NCI-H187 treated with DMSO at 0.1 percent for 48 hours (cell line): ENCODE measurements around the gene ZNF492.
"Not testable (repeated sequence)": the region's sequence is repeated elsewhere in the genome, so short reads cannot be mapped to it uniquely, and the experiment has no call there.

Experiments used
- DNase-seq: peaks from one replicate; lab custom pipeline; 2025; lab: John Stamatoyannopoulos, UW

Gene ZNF492

DNA sequence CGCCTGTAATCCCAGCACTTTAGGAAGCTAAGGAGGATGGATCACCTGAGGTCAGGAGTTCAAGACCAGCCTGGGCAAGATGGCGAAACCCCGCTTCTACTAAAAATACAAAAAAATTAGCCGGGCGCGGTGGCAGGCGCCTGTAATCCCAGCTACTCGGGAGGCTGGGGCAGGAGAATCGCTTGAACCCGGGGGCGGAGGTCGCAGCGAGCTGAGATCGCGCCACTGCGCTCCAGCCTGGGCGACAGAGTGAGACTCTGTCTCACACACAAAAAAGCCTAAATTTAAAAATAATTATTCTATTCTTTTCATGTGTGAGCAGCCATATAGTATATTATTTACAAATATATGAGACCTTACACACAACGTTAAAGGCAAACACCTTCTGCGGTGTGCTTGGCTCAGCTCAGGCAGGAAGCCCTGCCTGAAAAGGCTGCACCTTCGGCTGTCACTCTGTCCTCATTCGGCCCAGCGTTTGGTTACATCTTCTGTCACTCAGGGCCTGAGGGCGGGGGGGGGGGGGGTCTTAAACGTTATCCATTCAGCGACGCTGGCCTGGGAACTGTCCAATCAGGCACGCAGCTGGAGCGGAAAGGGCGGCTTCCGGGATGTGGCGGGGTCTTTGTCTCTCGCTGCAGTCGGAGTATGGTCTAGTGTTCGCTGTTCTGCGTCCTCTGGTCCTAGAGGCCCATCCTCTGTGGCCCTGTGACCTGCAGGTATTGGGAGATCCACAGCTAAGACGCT is at the start of gene ZNF492:
TSS of gene ZNF492 (plus strand) at position 619 of the 744 bp plus-strand sequence. CDS start 19,076 bp downstream, outside the sequence.
- not testable (repeated sequence) for DNase-seq

DNA sequence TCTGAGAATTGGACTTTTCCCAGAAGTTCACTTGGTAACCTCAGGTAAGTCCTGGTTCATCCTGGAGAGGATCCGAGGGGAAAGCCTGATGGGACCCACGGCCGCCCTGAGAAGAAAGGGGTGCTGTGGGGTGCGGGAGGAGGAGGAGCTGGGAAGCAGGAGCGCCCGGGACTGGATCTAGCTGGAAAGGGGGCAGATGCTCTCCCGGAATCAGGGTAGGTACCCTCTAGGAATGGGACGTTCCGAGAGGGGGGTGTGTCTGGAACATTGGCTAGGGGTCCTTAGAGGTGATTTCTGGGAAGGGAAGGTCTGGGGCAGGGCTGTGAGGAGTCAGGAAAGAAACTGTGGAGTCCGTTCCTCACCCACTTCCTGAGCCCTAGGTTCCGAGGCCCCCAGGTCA is 38.7 kb upstream of the ZNF492 start:
- DNase-seq = no peak

DNA sequence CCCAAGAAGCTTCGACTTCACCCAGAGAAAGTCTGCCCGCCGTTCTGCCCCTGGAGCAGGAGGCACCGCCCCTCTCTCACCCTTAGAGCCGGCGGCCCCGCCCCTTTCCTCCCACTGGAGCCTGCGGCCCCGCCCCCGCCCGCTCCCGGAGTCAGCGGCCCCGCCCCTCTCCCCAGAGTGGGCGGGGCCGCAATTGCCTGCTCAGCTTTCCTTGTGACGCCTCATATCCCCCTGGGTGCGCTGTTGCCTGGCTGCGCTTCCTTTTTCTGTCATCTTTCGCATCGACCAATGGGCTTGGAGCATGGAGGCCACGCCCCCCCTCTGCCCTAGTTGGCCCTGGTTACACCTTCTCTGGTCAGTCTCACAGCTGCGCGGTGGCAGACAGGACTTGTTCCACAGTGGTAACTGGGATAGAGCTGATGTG is 38.2 kb upstream of the ZNF492 start:
- DNase-seq = no peak

DNA sequence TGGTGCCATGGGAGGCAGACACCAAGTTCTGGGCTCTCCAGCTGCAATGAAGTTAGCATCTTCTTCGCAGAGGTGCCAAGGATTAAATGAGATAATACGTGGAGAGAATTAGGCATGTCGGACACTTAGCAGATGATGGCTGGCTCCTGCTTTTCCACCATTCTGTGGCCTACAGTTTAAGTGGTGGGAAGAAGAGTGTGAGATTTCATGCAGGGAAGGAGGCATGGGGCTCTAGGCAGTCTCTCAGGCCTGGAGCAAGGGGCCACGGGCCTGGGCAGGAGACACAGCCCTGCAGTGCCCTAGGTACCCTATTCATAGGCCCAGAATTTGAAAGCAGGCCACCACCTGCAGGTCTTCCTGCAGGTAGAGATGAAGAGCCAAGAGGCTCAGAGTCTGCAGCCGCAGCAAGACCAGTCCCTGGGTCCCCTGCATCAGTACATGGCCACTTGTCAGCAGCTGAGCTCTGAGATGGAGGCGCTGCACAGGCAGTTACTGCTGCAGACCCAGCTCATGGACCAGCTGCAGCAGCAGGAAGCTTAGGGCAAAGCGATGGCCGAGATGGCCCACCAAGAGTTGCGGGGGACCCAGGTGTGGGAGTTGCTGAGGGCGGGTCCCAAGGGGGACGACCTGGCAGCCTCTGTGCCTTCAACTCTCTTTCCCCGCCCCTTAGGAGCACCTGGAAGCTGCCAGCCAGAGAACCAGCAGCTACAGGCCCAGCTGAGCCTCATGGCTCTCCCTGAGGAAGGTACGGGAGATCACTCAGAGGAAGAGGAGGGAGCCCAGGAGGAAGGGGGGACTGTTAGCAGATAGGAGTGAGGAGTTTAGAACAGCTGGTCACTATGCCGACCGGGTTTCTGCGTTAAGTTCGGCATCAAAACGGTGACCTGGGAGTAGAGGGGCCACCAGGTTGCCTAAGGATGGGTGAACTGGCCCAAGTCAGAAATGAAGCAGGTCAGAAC is 33.2 kb upstream of the ZNF492 start:
- DNase-seq = no peak

DNA sequence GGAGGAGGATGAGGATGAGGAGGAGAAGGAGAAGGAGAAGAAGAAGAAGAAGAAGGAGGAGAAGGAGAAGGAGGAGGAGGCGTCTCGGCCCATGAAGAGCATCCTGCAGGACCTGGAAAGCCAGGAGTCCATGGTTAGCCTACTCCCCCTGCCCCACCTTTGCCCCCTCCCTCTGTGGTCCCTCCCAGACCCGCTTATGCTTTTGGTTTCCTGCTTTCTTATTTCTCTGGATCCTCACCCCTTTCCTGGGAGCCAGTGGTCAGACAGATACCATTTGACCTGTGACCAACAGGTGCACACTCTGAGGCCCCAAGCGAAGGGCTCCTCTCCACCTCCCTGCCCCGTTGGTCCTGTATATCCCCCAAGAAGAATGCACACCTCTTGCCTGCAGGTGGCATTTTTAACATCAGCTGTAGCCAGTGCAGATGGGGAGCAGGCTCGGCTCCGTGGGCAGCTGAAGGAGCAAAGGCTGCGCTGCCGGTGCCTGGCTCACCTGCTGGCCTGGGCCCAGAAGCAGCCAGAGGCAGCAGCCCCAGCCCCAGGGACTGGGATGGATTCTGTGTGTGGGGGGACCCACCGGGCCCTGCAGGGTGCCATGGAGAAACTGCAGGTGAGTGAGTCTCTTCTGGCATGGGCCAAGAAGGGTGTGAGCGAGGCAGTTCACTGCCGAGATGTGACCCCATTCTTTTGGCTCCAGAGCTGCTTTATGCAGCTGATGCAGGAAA is 32.1 kb upstream of the ZNF492 start:
- no peak for DNase-seq

DNA sequence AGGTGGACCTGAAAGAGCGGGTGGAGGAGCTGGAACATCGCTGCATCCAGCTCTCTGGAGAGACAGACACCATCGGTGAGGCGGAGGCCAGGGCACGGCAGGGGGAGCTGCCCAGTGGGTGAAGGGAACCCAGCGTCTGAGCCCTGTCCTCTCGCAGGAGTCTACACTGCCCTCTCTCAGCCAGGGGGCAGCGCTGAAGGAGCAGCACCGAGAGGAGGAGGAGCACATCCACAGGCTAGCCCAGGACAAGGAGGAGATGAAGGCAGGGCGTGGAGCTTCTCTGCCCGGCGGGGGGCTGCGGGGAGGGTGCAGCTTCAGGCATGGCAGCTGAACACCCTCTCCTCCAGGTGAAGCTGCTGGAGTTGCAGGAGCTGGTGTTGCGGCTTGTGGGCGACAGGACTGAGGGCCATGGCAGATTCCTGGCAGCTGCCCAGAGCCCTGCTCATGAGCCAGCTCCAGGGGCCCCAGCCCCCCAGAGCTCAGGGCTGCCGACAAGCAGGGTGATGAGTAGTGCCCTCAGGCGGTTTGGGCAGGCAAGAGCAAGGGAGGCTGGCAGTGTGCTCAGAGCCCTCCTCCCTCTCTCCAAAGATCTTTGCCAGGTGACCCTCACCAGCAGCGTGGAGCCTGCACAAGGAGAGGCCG is 31.4 kb upstream of the ZNF492 start:
- DNase-seq = no peak

DNA sequence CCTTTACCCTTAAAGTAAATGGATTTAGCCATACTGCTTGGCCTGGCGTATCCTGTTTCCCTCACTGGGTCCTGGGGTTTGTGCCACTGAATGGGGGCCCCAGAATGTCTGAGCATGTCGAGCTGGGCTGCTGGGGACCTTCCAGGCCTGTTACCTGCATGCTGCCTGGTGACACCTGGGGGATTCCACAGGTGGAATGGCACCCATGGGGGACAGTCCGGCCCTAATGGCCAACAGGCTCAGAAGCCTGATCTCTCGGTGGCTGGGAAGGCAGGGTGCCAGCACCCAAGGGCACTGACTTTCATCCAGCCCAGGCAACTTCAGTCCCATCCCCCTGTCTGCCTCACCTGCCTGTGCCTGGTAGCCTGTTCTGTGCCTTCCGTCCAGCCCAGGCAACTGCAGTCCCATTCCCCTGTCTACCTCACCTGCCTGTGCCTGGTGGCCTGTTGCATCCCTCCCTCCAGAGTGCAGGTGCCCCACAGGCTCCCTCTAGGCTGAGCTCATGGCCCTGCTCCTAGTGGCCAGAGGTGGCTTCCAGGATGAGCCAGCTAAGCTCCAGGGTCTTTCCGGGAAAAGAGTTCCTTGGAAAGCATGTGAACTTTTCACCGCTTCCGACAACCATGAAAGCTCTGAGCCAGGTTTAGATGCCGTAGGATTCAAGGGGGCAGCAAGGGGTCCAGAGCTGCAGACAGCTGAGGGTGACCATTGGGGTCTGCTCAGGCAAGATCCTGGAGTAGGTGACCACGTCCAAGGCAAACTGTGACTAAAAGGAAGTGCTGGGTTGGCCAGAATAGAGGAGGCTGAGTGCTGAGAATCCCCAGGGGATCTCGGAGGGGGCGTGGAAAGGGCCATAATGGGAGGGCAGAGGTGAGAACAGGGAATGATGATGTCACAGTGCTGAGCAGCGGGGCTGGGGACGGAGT is 30.3 kb upstream of the ZNF492 start:
- no peak for DNase-seq

DNA sequence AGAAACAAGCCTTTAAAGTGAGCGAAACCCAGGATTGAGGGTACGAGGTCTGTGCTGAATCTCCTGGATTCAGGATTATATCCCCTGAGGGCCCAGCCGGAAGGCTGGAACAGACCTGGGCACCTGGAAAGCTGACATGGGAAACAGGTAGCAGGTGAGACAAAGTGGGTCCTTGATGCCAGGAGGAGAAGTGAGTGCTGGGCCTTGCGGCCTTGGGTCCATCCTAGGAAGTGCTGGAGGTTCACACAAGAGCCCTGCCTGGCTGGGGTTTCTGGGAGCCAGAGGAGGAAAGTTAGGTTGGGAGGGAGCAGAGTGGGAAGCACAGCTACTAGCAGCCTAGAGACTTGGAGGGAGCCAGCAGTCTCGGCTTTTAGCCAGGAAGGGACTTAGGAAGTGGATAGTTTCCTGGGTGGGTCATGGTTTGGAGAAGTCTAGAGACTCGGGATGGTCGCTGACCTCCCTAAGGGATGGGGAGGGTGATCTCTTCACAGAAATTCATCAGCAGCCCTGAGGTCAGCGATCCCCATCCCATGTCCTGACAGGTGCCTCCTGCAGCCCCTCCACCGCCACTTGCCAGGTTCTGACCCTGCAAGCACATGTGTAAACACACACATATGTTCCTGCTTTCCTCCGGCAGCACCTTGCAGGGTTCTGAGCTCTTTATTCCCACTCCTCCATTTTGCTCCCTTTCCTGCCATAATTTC is 29.4 kb upstream of the ZNF492 start:
- DNase-seq = no peak

DNA sequence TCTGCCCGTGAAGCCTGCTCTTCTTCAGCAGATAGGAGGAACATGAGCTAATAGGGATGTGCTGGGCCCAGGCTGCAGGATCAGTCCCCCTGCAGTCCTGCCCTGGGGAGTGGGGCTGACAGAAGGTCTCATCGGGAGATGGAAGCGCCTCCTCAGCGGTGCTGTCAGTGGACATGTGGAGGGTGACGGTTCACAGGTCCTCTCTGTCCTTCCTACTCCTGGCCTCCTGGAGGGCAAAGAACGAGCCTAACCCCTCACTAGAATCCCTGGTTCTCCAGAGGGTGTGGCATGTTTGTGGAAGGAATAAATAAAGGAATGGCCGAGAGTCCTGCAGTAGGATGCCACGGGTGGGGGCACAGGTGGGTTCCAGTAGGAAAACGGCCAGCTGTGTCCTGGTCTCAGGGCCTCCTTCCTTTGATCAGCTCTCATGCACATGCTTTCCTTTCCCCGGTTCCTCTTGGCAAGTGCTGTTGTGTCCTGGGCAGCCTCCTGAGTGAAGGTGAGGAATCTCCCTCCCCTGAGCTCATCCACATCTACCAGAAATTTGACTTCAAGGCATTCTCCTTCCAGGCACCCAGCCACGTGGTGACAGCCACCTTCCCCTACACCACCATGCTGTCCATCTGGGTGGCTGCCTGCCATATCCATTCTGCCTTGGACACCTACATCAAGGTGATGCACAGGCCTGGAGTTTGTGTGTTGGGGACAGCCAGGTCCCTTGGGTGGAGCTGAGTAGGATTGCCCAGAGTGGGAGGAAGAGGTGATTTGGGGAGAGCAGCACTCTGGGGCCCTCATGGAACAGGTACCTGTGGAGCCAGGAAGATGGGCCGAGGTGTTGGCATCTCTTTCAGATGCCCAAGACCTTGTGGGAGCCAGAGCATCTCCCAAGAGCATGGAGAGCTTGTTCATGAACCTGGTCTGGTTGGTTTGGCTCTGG is 28.6 kb upstream of the ZNF492 start:
- DNase-seq = no peak

DNA sequence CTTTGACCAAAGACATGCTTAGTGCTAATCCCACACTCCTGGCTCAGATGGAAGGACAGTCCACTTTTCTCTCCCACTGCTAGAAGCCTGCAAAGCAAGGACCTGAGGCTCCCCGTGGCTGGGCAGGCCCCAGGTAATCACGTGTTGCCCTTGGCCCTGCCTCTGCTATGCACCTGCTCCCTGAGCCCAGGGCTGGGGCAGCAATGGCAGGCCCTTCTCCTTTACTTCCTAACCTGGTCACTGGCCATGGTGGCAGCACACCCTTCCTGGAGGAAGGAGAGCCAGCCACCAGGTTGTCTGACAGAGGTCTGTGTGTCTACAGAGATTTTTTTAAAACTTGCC is 27.9 kb upstream of the ZNF492 start:
- DNase-seq = no peak

DNA sequence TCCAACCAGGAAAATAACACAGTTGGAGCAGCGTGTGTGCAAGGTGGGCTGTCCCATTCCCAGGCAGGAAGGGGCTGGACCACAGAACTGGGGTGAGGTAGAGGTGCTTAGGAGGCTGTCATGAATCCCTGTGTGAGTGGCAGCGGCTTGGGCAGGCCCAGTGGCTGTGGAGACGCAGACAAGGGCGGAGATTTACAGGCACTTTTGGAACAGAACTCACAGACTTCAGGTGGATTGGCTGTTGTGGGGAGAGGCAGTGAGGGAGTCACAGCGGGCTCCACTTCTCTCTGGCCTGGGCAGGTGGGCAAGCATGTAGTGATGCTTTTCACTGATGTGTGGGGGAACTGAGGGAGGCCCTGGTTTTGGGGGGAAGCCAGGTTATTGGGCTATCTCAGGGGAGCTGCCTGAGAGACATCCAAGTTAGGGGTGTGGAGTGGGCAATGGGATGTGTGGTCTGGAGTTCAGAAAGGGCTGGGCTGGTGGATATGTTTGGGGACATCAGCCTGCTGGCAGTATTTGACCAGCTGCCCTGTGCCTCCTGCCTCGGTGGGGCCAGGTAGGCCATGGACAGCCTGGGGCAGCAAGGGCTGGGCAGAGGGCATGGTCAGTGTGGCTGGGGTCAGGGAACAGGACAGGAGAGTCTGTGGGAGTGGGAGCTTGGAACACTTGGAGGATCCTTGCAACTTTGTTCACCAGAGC is 27.0 kb upstream of the ZNF492 start:
- no peak for DNase-seq

DNA sequence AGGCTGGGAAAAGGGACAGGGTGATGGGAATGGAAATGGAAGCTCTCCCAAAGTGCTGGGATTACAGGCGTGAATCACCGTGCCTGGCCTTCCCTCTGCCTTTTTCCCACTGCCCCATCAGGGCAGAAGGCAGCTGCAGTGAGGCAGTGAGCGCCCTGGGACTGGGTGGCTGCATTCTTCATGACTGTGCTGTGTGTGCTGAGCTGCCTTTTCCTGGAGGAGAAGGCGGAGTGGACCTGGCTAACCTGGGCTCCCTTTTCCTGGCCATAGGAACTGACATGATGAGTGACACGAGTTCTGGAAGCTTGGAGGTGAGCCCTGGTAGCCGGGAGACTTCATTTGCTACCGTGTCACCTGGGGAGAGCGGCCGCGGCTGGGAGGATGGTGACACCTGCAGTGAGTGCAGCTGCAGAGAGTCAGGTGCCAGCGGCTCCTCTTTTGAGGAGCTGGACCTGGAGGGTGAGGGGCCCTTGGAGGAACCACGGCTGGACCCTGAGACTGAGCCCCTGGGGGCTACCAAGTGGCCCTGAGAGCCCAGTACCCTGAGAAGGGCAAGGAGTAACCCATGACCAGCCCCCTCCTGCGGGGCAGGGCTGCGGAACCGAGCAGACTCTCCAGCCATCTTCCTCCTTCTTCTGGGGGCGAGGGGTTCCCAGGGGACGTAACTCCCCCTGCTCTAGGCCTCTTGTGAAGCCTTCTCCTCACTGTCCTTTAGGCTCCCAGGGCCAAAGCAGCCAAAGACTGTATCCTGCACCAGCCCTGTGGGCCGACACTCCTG is 26.3 kb upstream of the ZNF492 start:
- no peak for DNase-seq

DNA sequence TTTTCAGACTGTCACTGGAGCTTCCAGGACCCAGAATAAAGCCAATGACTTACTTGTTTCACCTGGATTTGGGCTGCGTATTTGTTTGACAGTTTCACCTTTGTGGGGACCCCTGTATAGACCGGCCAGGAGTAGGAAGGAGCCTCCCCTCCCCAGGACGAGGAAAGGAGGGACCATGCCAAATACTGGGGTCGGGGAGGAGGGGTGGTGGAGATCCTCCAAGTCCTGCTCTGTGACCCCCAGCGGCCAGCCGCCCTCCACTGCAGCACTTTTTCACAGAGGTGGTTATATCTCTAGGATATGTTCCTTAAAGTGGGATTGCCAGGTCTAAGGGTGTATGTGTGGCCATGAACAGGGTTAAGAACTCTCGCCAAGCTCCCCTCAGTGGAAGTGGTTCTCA is 25.7 kb upstream of the ZNF492 start:
- DNase-seq = no peak

DNA sequence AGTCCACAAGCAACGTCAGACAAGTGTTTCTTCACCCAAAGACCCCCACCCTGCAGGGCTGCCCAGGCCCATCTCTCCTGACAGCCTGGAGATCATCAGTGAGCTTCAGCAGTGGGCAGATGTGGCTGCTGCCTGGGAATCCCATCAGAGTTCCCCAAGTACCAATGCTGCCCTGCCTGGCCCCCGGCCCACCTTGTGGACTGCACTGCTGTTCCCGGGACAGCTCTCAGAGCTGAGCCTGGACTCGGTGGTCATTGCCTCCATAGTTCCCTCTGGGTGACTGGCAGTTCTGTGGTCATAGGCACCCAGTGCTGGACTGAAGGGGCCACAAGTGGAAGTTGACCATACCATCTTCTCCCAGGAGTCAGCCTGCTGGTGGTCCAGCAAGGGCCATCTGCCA is 24.5 kb upstream of the ZNF492 start:
- no peak for DNase-seq

DNA sequence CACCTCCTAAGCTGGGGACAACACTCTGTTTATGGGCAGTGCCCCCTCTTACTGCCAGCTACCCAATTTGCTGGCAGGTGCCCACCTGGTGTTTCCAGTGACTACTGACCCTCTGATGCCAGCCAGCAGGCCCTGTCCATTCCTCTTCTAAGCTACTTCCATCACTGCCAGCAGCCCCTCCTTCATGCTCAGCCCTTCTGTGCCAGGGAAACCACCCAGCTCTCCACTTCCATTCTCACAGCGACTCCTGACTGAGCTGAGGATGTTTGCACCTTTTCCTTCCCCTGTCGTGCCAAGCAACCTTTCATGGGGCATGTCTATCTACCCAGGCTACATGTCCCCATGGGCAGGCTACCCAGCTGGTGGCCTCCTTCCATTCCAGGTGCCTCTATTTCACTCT is 24.0 kb upstream of the ZNF492 start:
- DNase-seq = no peak

DNA sequence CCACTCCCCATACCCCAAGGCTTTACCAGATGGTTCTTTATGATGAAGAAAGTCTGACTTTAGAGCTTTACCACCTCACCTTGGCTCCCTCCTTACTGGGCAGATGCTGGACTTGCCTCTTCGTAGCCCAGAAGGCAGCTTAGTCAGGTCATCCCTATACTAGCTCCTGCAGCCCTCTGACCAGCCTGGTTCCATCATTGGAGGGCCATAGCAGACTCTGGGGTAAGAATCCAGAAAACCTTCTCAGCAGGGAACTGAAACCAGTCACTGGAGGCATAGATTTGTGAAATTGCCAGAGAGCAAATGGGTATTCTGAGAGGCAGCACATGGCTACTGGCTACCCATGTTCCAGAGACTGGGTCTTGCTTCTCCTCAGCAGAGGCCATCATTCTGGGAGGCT is 21.8 kb upstream of the ZNF492 start:
- no peak for DNase-seq

DNA sequence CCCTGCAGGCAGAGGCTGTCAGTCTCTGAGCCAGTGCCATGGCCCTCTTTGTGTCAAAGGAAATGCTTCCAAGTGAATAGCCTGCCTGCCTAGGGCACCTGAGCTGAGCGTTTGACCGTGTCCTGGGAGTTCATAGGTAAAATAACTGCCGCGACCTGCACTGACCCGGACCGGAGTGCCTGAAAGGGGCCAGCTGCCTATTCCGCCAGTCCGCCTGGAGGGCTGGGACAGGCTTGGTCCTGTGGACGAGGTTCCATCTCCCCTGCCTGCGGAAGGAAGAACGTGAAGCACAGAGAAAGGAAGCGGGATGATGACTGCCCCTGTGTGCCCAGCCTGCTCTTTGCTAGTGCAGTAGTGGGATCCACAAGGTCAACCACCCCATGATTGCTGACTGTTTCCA is 17.5 kb upstream of the ZNF492 start:
- DNase-seq = no peak

DNA sequence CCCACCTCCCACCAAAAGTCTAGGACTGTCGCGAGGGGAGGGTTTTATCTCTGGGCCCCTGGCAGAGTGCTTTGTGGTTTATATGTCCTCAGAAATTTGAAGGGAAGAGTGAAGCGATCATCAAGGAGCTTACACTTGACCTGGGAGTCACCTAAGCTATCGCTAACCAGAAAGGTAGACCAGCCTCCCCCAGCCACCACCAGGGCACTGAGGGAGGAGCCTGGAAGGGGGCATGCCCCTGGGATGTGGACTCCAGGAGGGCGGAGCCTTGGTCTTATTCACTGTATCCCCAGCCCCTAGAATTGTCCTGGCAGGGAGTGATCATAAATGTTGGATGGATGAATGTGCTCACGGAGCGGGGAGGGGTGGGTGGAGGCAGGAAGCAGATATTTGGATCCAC is 16.9 kb upstream of the ZNF492 start:
- not testable (repeated sequence) for DNase-seq
